Aorta (tissue), 5 donors: ENCODE results near the gene TNFRSF1B. TPM values are rescaled to one million over a fixed set of nuclear protein-coding genes. Genes with fewer than 3 reads are reported as not detected.

Source experiments
- ATAC-seq: fragments of 200-7000 bp; cut with Tn5 transposase; one replicate; pipeline ENCODE4 v1.9.1; 2022; ENCODE audit warnings: moderate library complexity; ENCODE audit not compliant: low FRiP score
- DNase-seq, 2 donors: peaks; one replicate each; pipeline ENCODE4 v3.0.0-alpha.2; 2020
- H3K27ac ChIP-seq, 2 donors: one replicate each; pipeline ENCODE4 v1.5.1; 2013; ENCODE audit warnings: low read length in 2 of 2, mild to moderate bottlenecking in 2 of 2, moderate library complexity in 2 of 2, control low read depth in 1 of 2, inconsistent platforms in 1 of 2, low read depth in 1 of 2
- H3K27me3 ChIP-seq, 2 donors: one replicate each; pipeline ENCODE4 v1.6.1; 2013; ENCODE audit warnings: control low read depth in 1 of 2, low read length in 1 of 2, mild to moderate bottlenecking in 1 of 2, moderate library complexity in 1 of 2; ENCODE audit not compliant: insufficient read depth in 2 of 2, control insufficient read depth in 1 of 2
- H3K36me3 ChIP-seq, 2 donors: one replicate each; pipeline ENCODE4 v1.6.1; 2013; ENCODE audit warnings: control low read depth in 1 of 2, low read length in 1 of 2, mild to moderate bottlenecking in 1 of 2; ENCODE audit not compliant: insufficient read depth in 2 of 2, control insufficient read depth in 1 of 2
- H3K4me1 ChIP-seq, 2 donors: one replicate each; pipeline ENCODE4 v1.6.1; 2013; ENCODE audit warnings: low read length in 2 of 2, control low read depth in 1 of 2, mild to moderate bottlenecking in 1 of 2, moderate library complexity in 1 of 2; ENCODE audit not compliant: insufficient read depth in 2 of 2, control insufficient read depth in 1 of 2
- H3K4me3 ChIP-seq, 2 donors: one replicate each; pipeline ENCODE4 v1.5.1; 2013; ENCODE audit warnings: low read length in 2 of 2, control low read depth in 1 of 2, mild to moderate bottlenecking in 1 of 2
- H3K9me3 ChIP-seq: one replicate; pipeline ENCODE4 v1.6.1; 2013; ENCODE audit warnings: mild to moderate bottlenecking, low read length; ENCODE audit not compliant: control insufficient read depth
- WGBS, 2 donors: extraction: QIAGEN DNeasy Blood & Tissue Kit; methylation state at CpG; one replicate each; pipeline ENCODE4 v1.1.7; 2013; 5-methylcytosine and 5-hydroxymethylcytosine counted together
- intact Hi-C, 2 donors: fragments of 100-400 bp; cut with DNase I; formaldehyde crosslinking; loops; one replicate each; pipeline versions ENCODE4 v1.14.2 to v1.15.0; 2022
- polyA plus RNA-seq, 2 donors: library from polyadenylated mRNA; stranded (reverse); fragments of 200-250 nt; gene quantifications; one replicate each; pipeline ENCODE4 v1.2.3, GENCODE V29; 2013
- total RNA-seq, 2 donors: library from RNA; stranded (reverse); fragmentation: NEBNext Ultra II Directional; extraction: Animal tissue kit (Norgen Biotek cat#: 25700); gene quantifications; one replicate each; pipeline ENCODE4 v1.2.1, GENCODE V29; 2021
- donor health status: healthy with polysubstance abuse.
- donor health status: Bipolar disorder and iron deficiency.
- donor health status: DM: no; HTN: no; CAD: no.
- donor health status: DM: no; HTN: no; CAD: no.
- donor health status: DM: yes; HTN: yes; CAD: no.

TNFRSF1B gene
- total and polyA plus RNA-seq, 4 donors, result 5.0 to 98.5 (median 27.4) TPM

- Histone ChIP-seq H3K27ac (no peak overlapping the region), H3K27me3 (no peaks in the 10 kb centered on the region), H3K4me3 (no peak overlapping the region), H3K4me1 (no peaks in the 10 kb centered on the region), H3K36me3 (no peaks in the 10 kb centered on the region), H3K9me3 (no peaks in the 10 kb centered on the region)
- intact Hi-C loops, result loop anchor here in 1 of 2 donors (10.0 kb wide), 1 partner anchor 527 kb away; no protein-coding TSS in a partner anchor
- ATAC-seq (no peak), DNase-seq (no peak)
- WGBS, 2 donors, result 90 to 93% methylated on average over 15 of the region's 15 CpGs
Observed at GRCh38 chr1:12128120-12128519, 38.7 kb upstream of the TNFRSF1B start.

GRCh38 chr1:12129624-12130023 lies 37.2 kb upstream of the TNFRSF1B start:
- WGBS, 2 donors, result 73 to 78% methylated on average over 12 of the region's 12 CpGs
- no peaks in the 10 kb centered on the region for H3K36me3 ChIP-seq
- no peaks in the 10 kb centered on the region for H3K27me3 ChIP-seq
- no peak for ATAC-seq
- H3K9me3 ChIP-seq, result no peaks in the 10 kb centered on the region
- DNase-seq, result no peak
- intact Hi-C loops, result loop anchor here in 1 of 2 donors (10.0 kb wide), 1 partner anchor 525 kb away; no protein-coding TSS in a partner anchor
- no peak overlapping the region for H3K4me3 ChIP-seq
- H3K27ac ChIP-seq, result no peak overlapping the region
- H3K4me1 ChIP-seq, result no peaks in the 10 kb centered on the region

- no peaks in the 10 kb centered on the region for H3K4me1 ChIP-seq
- no peak overlapping the region for H3K4me3 ChIP-seq
- WGBS, 2 donors, result 85 to 89% methylated on average over 13 of the region's 13 CpGs
- H3K27ac ChIP-seq, result no peak overlapping the region
- no peaks in the 10 kb centered on the region for H3K9me3 ChIP-seq
- no peaks in the 10 kb centered on the region for H3K36me3 ChIP-seq
- DNase-seq (no peak), ATAC-seq (no peak)
- intact Hi-C loops, result no loop called here
- no peaks in the 10 kb centered on the region for H3K27me3 ChIP-seq
Observed at GRCh38 chr1:12130466-12131130, 36.2 kb upstream of the TNFRSF1B start.

GRCh38 chr1:12132078-12132477 lies 34.7 kb upstream of the TNFRSF1B start:
- Histone ChIP-seq H3K27me3 (no peaks in the 10 kb centered on the region), H3K27ac (no peak overlapping the region), H3K9me3 (no peaks in the 10 kb centered on the region), H3K36me3 (no peaks in the 10 kb centered on the region), H3K4me3 (no peak overlapping the region), H3K4me1 (no peaks in the 10 kb centered on the region)
- intact Hi-C loops, result no loop called here
- no peak for ATAC-seq
- DNase-seq, result no peak
- 90 to 94% methylated on average over 8 of the region's 8 CpGs for WGBS, 2 donors

GRCh38 chr1:12134716-12135115 lies 32.1 kb upstream of the TNFRSF1B start:
- no peak overlapping the region for H3K27ac ChIP-seq
- H3K36me3 ChIP-seq, result no peaks in the 10 kb centered on the region
- ATAC-seq (no peak), DNase-seq (no peak)
- WGBS, 2 donors, result 94 to 97% methylated on average over 10 of the region's 10 CpGs
- no peaks in the 10 kb centered on the region for H3K9me3 ChIP-seq
- no peaks in the 10 kb centered on the region for H3K27me3 ChIP-seq
- no peaks in the 10 kb centered on the region for H3K4me1 ChIP-seq
- intact Hi-C loops, result no loop called here
- H3K4me3 ChIP-seq, result no peak overlapping the region

GRCh38 chr1:12135612-12136011 lies 31.2 kb upstream of the TNFRSF1B start:
- Histone ChIP-seq H3K4me1 (no peaks in the 10 kb centered on the region), H3K27me3 (no peaks in the 10 kb centered on the region), H3K27ac (no peak overlapping the region), H3K9me3 (no peaks in the 10 kb centered on the region), H3K36me3 (no peaks in the 10 kb centered on the region), H3K4me3 (no peak overlapping the region)
- intact Hi-C loops, result no loop called here
- ATAC-seq (peak; percentile 75), DNase-seq (peak; percentile 77 to 84)
- WGBS, 2 donors, result 15 to 25% methylated on average over 6 of the region's 6 CpGs

GRCh38 chr1:12136916-12137610 lies 29.7 kb upstream of the TNFRSF1B start:
- intact Hi-C loops, result no loop called here
- H3K9me3 ChIP-seq, result no peaks in the 10 kb centered on the region
- no peak overlapping the region for H3K4me3 ChIP-seq
- no peak for ATAC-seq
- no peak for DNase-seq
- 88 to 95% methylated on average over 8 of the region's 8 CpGs for WGBS, 2 donors
- no peaks in the 10 kb centered on the region for H3K36me3 ChIP-seq
- H3K27ac ChIP-seq, result no peak overlapping the region
- no peaks in the 10 kb centered on the region for H3K27me3 ChIP-seq
- H3K4me1 ChIP-seq, result no peaks in the 10 kb centered on the region

GRCh38 chr1:12138196-12139168 lies 28.3 kb upstream of the TNFRSF1B start:
- DNase-seq (no peak), ATAC-seq (no peak)
- 68 to 75% methylated on average over 31 of the region's 31 CpGs for WGBS, 2 donors
- Histone ChIP-seq H3K27me3 (no peaks in the 10 kb centered on the region), H3K4me3 (no peak overlapping the region), H3K27ac (no peak overlapping the region), H3K4me1 (no peaks in the 10 kb centered on the region), H3K36me3 (no peaks in the 10 kb centered on the region), H3K9me3 (no peaks in the 10 kb centered on the region)
- intact Hi-C loops, result no loop called here
